BLaER1 treated with 17β-estradiol and CSF1 and Interleukin-3, amounts not matched to agents 10 nM and 100 nM (cell line): Measurements from ENCODE around the gene ZNF778.
A peak's percentile ranks its signal among the peaks of the same experiment; 100 is the strongest.
"Not testable (repeated sequence)": the region's sequence is repeated elsewhere in the genome, so short reads cannot be mapped to it uniquely, and the experiment has no call there.

Source experiments
- H3K27ac ChIP-seq, 11 experiments: shearing (Covaris generic); formaldehyde crosslinking; 2 replicates each; pipeline ENCODE4 v1.8.1; 2022
- H3K27me3 ChIP-seq, 11 experiments: shearing (Covaris generic); formaldehyde crosslinking; 2 replicates each; pipeline ENCODE4 v1.8.1; 2022
- H3K36me3 ChIP-seq, 11 experiments: shearing (Covaris generic); formaldehyde crosslinking; 2 replicates each; pipeline ENCODE4 v1.8.1; 2022
- H3K4me1 ChIP-seq, 10 experiments: shearing (Covaris generic); formaldehyde crosslinking; 2 replicates each; pipeline ENCODE4 v1.8.1; 2022
- H3K4me2 ChIP-seq, 11 experiments: shearing (Covaris generic); formaldehyde crosslinking; 2 replicates each; pipeline ENCODE4 v1.8.1; 2022
- H3K4me3 ChIP-seq, 10 experiments: shearing (Covaris generic); formaldehyde crosslinking; 2 replicates each; pipeline ENCODE4 v1.8.1; 2022
- H3K9ac ChIP-seq, 11 experiments: shearing (Covaris generic); formaldehyde crosslinking; 2 replicates each; pipeline ENCODE4 v1.8.1; 2022
- H3K9me3 ChIP-seq, 11 experiments: shearing (Covaris generic); formaldehyde crosslinking; replicated peaks in 1 of 11; 2 replicates each; pipeline ENCODE4 v1.8.1; 2022
- H4K20me1 ChIP-seq, 11 experiments: shearing (Covaris generic); formaldehyde crosslinking; 2 replicates each; pipeline ENCODE4 v1.8.1; 2022
- Cebpa-rat ChIP-seq, 11 experiments: shearing (Covaris generic); IDR thresholded peaks; 2 replicates each; pipeline ENCODE4 v1.8.1; 2022

The ZNF778 gene

DNA sequence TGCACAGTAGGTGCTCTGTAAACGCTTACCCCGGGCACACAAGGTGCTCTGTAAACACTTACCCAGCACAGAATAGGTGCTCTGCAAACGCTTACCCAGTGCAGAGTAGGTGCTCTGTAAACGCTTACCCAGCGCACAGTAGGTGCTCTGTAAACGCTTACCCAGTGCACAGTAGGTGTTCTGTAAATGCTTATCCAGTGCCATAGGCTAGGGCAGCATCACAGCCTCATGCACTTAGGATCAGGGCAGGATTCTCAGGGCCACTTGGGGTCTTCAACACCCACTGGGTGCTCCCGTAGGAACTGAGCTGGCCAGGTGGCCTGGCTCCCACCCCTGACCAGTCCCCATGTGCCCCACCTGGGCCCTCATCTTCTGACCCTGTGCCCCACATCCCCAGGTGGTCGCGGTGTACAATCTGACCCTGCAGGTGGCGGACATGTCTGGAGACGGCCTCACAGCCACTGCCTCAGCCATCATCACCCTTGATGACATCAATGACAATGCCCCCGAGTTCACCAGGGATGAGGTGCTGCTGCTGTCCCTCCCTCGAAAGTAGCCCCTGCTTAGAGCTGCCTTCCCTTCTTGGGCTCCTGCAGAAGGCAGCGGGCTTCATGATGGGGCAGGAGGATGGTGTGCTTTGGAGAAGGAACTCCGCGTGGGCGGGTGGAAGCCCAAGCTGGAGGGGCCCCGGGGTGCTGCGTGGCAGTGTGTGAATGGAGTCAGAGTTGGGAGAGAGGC, 30.3 kb upstream of the ZNF778 start:
- H3K4me2 ChIP-seq: peak overlapping the region in 1 of 11 experiments; percentile 18; a peak in 1 of 22 replicates

DNA sequence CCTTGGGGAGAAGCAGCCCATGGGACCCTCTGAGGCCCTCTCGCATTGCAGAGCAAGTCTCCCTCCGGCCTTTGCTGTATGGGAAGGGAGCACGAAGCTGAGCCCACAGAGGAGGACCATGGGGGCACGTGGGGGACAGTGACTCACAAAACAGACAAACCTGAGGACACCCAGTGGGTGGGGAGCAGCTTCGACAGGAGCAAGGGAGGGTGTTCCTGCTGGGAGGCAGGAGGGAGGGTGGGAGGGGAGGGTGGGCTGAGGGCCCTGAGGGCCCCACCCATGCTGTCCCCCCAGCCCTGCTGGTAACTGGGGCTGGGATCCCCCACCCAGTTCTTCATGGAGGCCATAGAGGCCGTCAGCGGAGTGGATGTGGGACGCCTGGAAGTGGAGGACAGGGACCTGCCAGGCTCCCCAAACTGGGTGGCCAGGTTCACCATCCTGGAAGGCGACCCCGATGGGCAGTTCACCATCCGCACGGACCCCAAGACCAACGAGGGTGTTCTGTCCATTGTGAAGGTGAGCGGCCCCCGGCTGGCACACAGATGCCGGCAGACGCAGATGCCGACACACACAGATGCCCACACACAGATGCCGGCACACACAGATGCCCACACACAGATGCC, 29.6 kb upstream of the ZNF778 start:
- Histone ChIP-seq H3K4me1 (peaks cover 0 to 24% (median 8%) of the 10 kb centered on the region in 10 experiments; a peak in 18 of 20 replicates), H3K4me3 (no peak overlapping the region), H3K36me3 (no peaks in the 10 kb centered on the region), H3K9ac (no peak overlapping the region), H3K27ac (no peak overlapping the region), H3K4me2 (0 out of 22 replicates have a peak overlapping the region, but pooled peaks of 1 of the 11 experiments have one; percentile 18), H3K9me3 (no peaks in the 10 kb centered on the region), H3K27me3 (peaks cover 0 to 20% (median 10%) of the 10 kb centered on the region in 11 experiments; a peak in 8 of 22 replicates), H4K20me1 (peaks cover 0 to 37% (median 10%) of the 10 kb centered on the region in 11 experiments; a peak in 9 of 22 replicates)
- no peak for TF ChIP-seq Cebpa-rat (IDR thresholded peaks at IDR 0.05)

More for the DNA sequence above, 30.3 kb upstream of the ZNF778 start:
- peaks cover 0 to 28% (median 8%) of the 10 kb centered on the region in 10 experiments; a peak in 18 of 20 replicates for H3K4me1 ChIP-seq
- TF ChIP-seq Cebpa-rat (IDR thresholded peaks at IDR 0.05): no peak
- peaks cover 0 to 37% (median 10%) of the 10 kb centered on the region in 11 experiments; a peak in 9 of 22 replicates for H4K20me1 ChIP-seq
- H3K27me3 ChIP-seq: peaks cover 0 to 20% (median 10%) of the 10 kb centered on the region in 11 experiments; a peak in 8 of 22 replicates
- H3K27ac ChIP-seq: no peak overlapping the region
- no peak overlapping the region for H3K4me3 ChIP-seq
- H3K9me3 ChIP-seq: no peaks in the 10 kb centered on the region
- no peak overlapping the region for H3K9ac ChIP-seq
- H3K36me3 ChIP-seq: no peaks in the 10 kb centered on the region

DNA sequence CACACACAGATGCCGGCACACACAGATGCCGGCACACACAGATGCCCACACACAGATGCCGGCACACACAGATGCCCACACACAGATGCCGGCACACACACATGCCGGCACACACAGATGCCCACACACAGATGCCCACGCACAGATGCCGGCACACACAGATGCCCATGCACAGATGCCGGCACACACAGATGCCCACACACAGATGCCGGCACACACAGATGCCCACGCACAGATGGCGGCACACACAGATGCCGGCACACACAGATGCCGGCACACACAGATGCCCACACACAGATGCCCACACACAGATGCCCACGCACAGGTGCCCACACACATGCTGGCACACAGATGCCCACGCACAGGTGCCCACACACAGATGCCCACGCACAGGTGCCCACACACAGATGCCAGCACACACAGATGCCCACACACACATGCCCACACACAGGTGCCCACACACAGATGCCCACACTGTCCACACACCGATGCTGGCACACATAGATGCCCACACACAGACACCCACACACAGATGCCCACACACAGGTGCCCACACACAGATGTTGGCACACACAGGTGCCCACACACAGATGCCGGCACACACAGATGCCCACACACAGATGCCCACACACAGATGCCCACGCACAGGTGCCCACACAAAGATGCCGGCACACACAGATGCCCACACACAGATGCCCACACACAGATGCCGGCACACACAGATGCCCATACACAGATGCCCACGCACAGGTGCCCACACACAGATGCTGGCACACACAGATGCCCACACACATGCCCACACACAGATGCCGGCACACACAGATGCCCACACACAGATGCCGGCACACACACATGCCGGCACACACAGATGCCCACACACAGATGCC, 28.8 kb upstream of the ZNF778 start:
- Histone ChIP-seq H3K4me1 (peaks cover 4 to 21% (median 11%) of the 10 kb centered on the region in 10 experiments; a peak in 19 of 20 replicates), H3K27me3 (peaks cover 0 to 18% (median 4%) of the 10 kb centered on the region in 11 experiments; a peak in 7 of 22 replicates), H4K20me1 (peaks cover 0 to 37% (median 10%) of the 10 kb centered on the region in 11 experiments; a peak in 9 of 22 replicates)
- not testable (repeated sequence) for H3K4me3 ChIP-seq, H3K27ac ChIP-seq, H3K9ac ChIP-seq, H3K4me2 ChIP-seq, H3K36me3 ChIP-seq, H3K9me3 ChIP-seq

DNA sequence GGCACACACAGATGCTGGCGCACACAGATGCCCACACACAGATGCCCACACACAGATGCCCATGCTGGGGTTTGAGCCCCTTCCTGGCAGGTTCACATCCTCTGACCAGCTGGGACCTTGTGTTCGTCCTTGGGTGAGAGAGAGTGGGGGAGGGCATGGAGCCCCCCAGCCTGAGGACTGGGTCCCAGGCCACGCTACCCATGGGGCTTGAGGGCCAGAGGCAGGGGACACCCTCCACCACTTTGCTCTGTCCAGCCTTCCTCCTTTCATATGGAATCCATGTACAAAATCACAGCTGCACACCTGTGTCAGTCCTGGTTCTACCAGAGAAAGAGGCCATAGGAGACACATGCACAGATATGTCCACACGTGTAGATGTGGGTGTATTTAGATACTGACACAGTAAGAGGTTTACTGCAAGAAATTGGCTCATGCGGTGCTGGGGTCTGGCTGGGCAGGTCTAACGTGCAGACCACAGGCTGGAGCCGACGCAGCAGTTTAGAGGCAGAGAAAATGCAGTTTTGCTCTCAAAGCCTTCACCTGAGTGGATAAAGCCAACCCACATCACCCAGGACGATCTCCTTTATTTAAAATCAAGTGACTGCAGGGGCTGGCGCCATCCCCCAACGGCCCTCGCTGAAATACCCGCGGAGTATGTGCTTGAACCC, 28.0 kb upstream of the ZNF778 start:
- H3K4me2 ChIP-seq: no peak overlapping the region
- peaks cover 0 to 10% (median 2%) of the 10 kb centered on the region in 11 experiments; a peak in 5 of 22 replicates for H3K27me3 ChIP-seq
- H3K9me3 ChIP-seq: no peaks in the 10 kb centered on the region
- no peaks in the 10 kb centered on the region for H3K36me3 ChIP-seq
- H3K4me1 ChIP-seq: peaks cover 8 to 22% (median 17%) of the 10 kb centered on the region in 10 experiments
- no peak overlapping the region for H3K4me3 ChIP-seq
- no peak overlapping the region for H3K27ac ChIP-seq
- TF ChIP-seq Cebpa-rat (IDR thresholded peaks at IDR 0.05): no peak
- H3K9ac ChIP-seq: no peak overlapping the region
- peaks cover 0 to 42% (median 10%) of the 10 kb centered on the region in 11 experiments; a peak in 9 of 22 replicates for H4K20me1 ChIP-seq

DNA sequence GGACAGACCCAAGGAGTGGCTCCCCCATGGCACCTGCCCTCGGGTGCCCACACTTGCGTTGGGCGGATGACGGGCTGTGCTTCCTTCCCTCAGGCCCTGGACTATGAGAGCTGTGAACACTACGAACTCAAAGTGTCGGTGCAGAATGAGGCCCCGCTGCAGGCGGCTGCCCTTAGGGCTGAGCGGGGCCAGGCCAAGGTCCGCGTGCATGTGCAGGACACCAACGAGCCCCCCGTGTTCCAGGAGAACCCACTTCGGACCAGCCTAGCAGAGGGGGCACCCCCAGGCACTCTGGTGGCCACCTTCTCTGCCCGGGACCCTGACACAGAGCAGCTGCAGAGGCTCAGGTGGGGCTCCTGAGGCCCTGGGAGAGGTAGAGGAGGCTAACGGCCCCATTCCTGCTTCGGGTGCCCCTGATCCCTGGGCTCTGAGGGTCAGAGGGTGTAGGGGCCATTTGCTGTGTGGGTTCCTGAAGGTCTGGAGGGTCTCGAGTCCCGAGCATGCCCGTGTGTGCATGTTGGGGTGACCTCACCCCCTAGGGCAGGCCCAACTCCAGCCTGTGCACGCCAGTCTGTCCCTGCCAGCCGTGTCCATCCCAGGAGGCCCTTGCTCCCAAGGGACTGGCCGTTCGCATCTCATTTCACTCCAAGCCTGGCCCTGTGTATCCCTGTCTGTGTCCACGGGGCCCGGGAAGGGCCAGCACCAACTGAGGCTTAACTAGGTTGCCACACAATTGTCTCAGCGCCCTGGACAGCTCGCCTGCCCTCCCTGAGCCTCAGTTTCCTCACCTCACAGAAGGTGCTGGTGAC, 27.1 kb upstream of the ZNF778 start:
- peaks cover 0 to 43% (median 10%) of the 10 kb centered on the region in 11 experiments; a peak in 9 of 22 replicates for H4K20me1 ChIP-seq
- 0 out of 22 replicates have a peak overlapping the region, but pooled peaks of 1 of the 11 experiments have one; percentile 98 for H3K4me2 ChIP-seq
- peaks cover 8 to 30% (median 22%) of the 10 kb centered on the region in 10 experiments for H3K4me1 ChIP-seq
- no peaks in the 10 kb centered on the region for H3K36me3 ChIP-seq
- TF ChIP-seq Cebpa-rat (IDR thresholded peaks at IDR 0.05): no peak
- no peak overlapping the region for H3K27ac ChIP-seq
- H3K4me3 ChIP-seq: no peak overlapping the region
- H3K9me3 ChIP-seq: no peaks in the 10 kb centered on the region
- peaks cover 0 to 10% (median 0%) of the 10 kb centered on the region in 11 experiments; a peak in 4 of 22 replicates for H3K27me3 ChIP-seq
- no peak overlapping the region for H3K9ac ChIP-seq

DNA sequence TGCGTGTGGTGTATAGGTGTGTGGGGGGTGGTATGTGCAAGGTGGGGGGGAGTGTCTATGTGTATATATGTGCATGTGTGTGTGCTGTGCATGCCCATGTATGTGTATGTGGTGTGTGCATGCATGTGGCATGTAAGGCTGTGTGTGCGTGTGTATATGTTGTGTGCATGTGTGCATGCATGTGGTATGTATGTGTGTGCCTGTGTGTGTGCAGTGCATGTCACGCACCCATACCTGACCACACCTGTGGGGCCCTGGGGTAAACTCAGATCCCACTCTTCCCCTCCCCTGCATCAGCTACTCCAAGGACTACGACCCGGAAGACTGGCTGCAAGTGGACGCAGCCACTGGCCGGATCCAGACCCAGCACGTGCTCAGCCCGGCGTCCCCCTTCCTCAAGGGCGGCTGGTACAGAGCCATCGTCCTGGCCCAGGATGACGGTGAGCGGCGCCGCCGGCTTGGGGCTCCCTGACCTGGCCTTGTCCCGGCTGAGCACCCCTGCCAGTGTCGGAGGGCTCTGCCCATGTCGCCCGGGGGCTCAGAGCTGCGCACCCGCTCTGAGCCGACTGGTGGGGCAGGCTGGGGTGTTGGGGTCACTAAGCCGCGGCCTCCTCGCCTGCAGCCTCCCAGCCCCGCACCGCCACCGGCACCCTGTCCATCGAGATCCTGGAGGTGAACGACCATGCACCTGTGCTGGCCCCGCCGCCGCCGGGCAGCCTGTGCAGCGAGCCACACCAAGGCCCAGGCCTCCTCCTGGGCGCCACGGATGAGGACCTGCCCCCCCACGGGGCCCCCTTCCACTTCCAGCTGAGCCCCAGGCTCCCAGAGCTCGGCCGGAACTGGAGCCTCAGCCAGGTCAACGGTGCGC, 26.2 kb upstream of the ZNF778 start:
- Histone ChIP-seq H3K4me3 (peak overlapping the region in 1 of 10 experiments; percentile 44; a peak in 1 of 20 replicates), H3K4me2 (peak overlapping the region; percentile 61 to 99 (median 97)), H3K9ac (peak overlapping the region in 3 of 11 experiments; percentile 9 to 39 (median 26); a peak in 2 of 22 replicates), H3K27ac (no peak overlapping the region), H3K9me3 (no peaks in the 10 kb centered on the region), H3K27me3 (peaks cover 0 to 10% (median 0%) of the 10 kb centered on the region in 11 experiments; a peak in 4 of 22 replicates), H3K36me3 (no peaks in the 10 kb centered on the region), H3K4me1 (peaks cover 8 to 30% (median 22%) of the 10 kb centered on the region in 10 experiments), H4K20me1 (peaks cover 0 to 43% (median 10%) of the 10 kb centered on the region in 11 experiments; a peak in 9 of 22 replicates)
- no peak for TF ChIP-seq Cebpa-rat (IDR thresholded peaks at IDR 0.05)

DNA sequence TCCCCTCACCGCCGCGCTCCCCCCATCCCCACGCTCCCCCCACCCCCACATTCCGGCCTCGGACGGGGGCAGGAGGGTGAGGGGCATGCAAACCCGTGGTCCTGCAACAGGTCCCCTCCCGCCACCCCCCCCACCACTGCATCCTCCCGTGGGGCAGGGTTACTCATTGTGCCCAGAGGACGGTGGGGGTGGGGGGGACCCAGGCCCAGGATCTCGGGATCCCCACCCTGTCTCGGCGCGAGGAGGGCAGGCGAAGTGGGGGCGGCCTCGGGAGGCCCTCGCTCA, 25.7 kb upstream of the ZNF778 start:
- Histone ChIP-seq H3K4me1 (peaks cover 8 to 30% (median 22%) of the 10 kb centered on the region in 10 experiments), H3K27me3 (peaks cover 0 to 10% (median 0%) of the 10 kb centered on the region in 11 experiments; a peak in 4 of 22 replicates), H3K4me2 (peak overlapping the region; percentile 94 to 99 (median 98)), H3K4me3 (peak overlapping the region; percentile 53 to 71 (median 61)), H3K9me3 (no peaks in the 10 kb centered on the region), H3K36me3 (no peaks in the 10 kb centered on the region), H4K20me1 (peaks cover 0 to 41% (median 10%) of the 10 kb centered on the region in 11 experiments; a peak in 9 of 22 replicates), H3K9ac (peak overlapping the region; percentile 60 to 85 (median 77); a peak in 21 of 22 replicates), H3K27ac (peak overlapping the region in 9 of 11 experiments; percentile 53 to 78 (median 67); a peak in 18 of 22 replicates)
- no peak for TF ChIP-seq Cebpa-rat (IDR thresholded peaks at IDR 0.05)

DNA sequence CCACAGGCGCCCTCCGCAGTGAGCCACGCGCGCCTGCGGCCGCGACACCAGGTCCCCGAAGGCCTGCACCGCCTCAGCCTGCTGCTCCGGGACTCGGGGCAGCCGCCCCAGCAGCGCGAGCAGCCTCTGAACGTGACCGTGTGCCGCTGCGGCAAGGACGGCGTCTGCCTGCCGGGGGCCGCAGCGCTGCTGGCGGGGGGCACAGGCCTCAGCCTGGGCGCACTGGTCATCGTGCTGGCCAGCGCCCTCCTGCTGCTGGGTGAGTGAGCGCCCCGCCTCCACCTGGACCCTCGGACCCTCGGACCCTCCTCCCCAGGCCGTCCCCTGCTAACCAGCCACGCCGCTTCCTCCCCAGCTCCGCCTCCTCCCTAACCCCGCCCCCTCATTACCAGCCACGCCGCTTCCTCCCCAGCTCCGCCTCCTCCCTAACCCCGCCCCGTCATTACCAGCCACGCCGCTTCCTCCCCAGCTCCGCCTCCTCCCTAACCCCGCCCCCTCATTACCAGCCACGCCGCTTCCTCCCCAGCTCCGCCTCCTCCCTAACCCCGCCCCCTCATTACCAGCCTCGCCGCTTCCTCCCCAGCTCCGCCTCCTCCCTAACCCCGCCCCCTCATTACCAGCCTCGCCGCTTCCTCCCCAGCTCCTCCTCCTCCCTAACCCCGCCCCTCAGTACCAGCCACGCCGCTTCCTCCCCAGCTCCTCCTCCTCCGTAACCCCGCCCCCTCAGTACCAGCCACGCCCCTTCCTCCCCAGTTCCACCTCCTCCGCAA, 25.1 kb upstream of the ZNF778 start:
- peak overlapping the region in 9 of 11 experiments; percentile 53 to 78 (median 67); a peak in 18 of 22 replicates for H3K27ac ChIP-seq
- H3K4me3 ChIP-seq: peak overlapping the region; percentile 53 to 71 (median 61)
- peak overlapping the region; percentile 94 to 99 (median 98) for H3K4me2 ChIP-seq
- H3K9ac ChIP-seq: peak overlapping the region; percentile 60 to 85 (median 77); a peak in 21 of 22 replicates
- peaks cover 8 to 30% (median 22%) of the 10 kb centered on the region in 10 experiments for H3K4me1 ChIP-seq
- H3K36me3 ChIP-seq, H3K27me3 ChIP-seq, H3K9me3 ChIP-seq: not testable (repeated sequence)
- H4K20me1 ChIP-seq: peaks cover 0 to 36% (median 10%) of the 10 kb centered on the region in 11 experiments; a peak in 9 of 22 replicates
